ENCODE measurements around the gene SEMA3D.

- TF ChIP-seq CTCF (conservative IDR thresholded peaks at IDR 0.05) = no peak
- TF ChIP-seq EZH2 (IDR thresholded peaks at IDR 0.05; ENCODE audit: low read depth) = no peak
Measured at GRCh38 chr7:85205754-85206153, 18.9 kb upstream of the SEMA3D start.
